GM12801 (cell line): ENCODE data around the gene POC1B.

Experiments used
- TF ChIP-seq, protein P1 (sequence below): IDR thresholded peaks from one replicate; pipeline ENCODE4 v1.5.1; 2011; ENCODE audit warnings: control low read depth; ENCODE audit not compliant: insufficient read length; ENCODE audit errors: extremely low read depth

POC1B gene

DNA sequence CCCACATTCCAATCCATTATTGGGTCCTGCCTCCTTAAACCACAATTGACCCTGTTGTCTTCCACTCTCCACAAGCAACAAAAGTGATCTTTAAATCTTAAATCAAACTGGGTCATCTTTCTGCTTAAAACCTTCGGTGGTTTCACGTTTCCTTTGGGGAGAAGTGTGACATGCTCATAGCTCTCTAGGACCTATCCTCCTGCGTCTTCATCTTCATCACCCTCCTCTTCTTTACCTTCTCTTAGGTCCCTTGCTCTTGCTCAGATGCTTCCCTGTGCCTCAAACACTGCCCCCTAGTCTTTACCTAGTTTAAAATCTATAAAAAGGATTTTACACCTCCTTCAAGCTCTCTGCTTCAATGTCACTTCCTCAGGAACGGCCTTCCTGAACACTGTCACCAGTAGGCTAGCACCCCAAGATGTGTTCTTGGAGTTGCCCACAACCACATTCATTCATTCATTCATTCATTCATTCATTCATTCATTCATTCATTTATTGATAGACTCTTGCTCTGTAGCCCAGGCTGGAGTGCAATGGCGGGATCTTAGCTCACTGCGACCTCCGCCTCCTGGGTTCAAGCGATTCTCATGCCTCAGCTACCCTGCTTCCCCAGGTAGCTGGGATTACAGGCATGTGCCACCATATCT, 48.1 kb downstream of the POC1B start:
- TF ChIP-seq, protein P1, sequence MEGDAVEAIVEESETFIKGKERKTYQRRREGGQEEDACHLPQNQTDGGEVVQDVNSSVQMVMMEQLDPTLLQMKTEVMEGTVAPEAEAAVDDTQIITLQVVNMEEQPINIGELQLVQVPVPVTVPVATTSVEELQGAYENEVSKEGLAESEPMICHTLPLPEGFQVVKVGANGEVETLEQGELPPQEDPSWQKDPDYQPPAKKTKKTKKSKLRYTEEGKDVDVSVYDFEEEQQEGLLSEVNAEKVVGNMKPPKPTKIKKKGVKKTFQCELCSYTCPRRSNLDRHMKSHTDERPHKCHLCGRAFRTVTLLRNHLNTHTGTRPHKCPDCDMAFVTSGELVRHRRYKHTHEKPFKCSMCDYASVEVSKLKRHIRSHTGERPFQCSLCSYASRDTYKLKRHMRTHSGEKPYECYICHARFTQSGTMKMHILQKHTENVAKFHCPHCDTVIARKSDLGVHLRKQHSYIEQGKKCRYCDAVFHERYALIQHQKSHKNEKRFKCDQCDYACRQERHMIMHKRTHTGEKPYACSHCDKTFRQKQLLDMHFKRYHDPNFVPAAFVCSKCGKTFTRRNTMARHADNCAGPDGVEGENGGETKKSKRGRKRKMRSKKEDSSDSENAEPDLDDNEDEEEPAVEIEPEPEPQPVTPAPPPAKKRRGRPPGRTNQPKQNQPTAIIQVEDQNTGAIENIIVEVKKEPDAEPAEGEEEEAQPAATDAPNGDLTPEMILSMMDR: no peak

DNA sequence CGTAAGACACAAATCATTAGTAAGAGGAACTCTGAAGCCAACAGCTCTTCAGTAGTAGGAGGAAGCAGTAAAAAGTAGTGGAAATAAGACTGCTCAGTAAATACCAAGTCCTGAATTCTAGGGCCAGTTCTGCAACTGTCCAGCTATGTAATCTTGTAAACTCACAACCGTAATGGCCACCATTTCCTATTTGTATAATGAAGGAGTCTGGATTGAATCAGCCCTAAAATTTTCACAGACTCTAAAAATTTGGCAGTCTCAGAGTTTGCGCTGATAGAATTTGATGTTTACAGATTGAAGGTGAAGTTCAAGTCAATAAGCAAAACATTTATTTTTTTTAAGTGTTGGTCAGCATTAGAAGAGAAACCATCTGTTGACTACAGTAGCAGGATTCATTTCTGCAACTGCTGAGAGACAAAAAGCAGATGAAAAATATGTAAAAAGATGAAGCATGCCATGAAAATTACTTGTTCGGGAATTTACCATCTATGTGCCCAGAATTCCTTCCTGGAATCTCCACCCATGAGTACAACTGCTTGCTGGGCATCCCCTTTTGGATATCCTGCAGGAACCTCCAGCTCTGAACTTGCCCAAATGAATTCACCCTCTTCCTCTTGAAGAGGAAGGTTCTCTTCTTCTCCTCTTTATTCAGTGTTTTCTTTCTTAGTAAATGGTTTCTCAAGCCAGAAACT, 48.8 kb downstream of the POC1B start:
- TF ChIP-seq, protein P1: no peak

DNA sequence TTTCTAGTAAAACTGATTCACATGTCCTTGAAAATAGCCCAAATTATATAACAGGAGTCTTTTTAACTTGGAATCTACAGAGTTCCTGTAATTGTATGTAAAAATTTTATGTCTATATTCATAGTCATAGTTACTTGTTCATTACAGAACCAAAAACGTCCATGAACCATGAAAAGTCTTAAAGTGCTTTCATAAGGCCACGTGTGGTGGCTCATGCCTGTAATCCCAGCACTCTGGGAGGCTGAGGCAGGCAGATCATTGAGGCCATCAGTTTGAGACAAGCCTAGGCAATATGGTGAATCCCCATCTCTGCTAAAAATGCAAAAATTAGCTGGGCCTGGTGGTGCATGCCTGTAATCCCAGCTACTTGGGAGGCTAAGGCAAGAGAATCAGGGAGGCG, 49.6 kb downstream of the POC1B start:
- TF ChIP-seq, protein P1: no peak

DNA sequence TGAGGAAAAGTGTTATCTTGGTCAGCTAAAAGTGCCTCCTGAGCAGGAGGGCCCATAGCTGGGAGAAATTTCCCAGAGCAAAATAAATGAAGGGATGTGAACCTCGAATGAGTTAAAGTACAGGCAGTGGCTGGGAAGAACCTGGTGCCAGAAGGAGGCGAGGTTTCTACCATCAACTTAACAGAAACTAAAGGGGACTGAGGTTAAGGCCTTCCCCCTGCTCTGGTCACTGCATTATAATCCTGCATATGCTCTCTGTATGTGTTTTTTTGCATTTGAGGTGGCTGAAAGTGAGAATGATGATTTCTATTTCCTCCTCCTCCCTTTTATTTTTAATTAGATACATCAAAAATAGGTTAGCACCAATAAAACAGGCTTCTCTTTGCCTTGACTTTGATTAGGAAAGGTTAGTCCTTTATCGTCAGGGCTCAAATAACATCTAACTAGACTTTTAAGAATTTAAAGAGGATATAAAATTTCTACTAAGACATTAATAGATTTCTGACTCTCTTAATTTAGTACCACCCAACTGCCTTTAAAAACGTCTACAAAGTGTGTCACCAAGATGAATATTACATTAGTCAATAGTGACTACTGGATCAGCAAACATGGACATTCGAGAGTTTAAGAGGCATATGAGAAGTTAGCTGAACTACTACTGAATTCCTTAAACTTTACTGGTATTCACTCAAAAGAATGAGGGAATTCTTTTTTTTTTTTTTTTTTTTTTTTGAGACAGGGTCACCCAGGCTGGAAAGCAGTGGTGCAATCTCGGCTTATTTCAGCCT, 50.5 kb downstream of the POC1B start:
- TF ChIP-seq, protein P1: no peak

DNA sequence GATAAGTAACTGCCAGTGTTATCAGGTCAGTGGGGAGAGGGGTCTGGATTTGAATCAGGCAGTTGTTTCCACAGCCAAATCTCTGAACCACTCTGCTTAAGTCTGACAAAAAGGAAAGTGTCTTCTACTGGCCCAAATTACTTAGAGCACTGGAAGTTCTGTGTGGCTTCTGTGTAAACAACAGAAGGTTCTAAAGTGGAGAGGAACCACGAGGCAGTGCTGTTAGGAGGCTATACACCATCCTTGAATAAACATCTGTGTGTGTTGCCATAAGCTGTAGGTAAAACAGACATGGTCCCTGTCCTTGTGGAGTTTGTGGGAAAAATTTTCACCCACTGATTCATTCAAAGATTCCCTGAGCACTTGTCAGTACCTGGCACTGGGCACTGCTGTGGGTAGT, 51.2 kb downstream of the POC1B start:
- TF ChIP-seq, protein P1: no peak

DNA sequence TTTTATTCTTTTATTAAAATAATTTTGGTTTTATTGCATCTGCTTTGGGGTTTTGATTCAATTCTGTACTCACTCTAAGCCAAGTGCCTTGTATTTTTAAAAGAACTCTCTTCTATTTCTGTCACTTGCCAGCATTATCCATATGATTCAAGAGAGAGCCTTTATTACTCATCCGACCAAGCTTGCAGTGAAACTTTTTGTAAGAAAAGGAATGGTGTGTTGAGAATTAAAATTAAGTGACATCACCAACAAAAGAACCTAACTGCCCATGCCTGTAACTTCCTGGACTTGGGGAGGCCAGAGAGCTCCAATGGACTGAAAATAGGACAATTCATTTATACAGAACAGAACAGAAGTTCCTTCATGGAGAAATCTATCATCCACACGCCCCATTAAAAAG, 53.3 kb downstream of the POC1B start:
- TF ChIP-seq, protein P1: no peak

DNA sequence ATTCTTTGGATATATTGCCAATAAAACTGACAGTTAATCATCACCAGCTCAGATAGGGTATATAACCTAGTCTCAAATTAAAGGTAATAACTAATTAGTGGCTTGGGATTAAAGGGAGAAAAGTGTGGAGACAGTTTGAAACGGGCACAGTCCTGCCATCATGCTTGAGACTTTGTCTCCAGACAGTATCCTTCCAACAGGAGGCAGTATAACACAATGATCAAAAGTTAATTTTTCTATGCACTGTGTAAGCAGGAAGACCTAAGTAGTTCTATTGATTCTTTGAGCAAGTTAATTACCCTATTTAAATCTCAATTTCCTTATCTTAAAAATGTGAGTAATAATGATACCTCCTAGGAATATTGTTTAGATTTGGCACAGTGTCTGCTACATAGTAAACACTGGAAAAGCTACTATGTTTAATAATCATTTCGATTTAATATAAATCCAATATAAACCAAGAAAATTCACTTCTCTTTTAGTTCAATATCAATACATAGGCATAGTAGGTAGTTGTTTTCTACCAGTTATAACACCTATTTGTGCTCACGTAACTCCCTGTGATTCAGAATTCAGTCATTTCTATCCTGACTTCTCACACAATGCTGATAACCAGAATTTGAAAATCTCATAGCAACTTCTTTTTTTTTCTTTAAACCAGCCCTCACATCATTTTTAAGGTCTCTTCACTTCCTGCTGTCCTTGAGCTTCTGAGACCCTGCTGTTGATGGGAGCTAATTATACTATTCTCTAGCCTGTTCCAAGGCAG, 54.9 kb downstream of the POC1B start:
- TF ChIP-seq, protein P1: no peak
